ENCODE data around the gene YWHAE. TPM values are rescaled to one million over a fixed set of nuclear protein-coding genes. Genes with fewer than 3 reads are reported as not detected.
"Not testable (repeated sequence)": the region's sequence is repeated elsewhere in the genome, so short reads cannot be mapped to it uniquely, and the experiment has no call there.

The YWHAE gene
- polyA plus RNA-seq, 1 donor = 1,129 TPM

DNA sequence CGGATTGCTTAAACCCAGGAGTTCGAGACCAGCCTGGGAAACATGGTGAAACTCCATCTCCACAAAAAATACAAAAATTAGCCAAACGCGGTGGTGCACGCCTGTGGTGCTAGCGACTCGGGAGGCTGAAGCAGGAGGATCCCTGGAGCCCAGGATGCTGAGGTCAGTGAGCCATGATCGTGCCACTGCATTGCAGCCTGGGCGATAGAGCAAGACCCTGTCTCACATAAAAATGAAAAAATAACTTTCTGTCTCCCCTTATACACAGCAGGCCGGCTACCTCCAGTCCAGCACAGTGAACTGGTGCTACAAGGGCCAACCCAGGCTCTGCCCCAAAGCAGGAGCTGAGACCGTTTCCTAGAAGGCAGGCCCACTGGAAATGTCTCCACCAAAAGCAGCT lies 59.7 kb downstream of the YWHAE start:
- DNase-seq = no peak

DNA sequence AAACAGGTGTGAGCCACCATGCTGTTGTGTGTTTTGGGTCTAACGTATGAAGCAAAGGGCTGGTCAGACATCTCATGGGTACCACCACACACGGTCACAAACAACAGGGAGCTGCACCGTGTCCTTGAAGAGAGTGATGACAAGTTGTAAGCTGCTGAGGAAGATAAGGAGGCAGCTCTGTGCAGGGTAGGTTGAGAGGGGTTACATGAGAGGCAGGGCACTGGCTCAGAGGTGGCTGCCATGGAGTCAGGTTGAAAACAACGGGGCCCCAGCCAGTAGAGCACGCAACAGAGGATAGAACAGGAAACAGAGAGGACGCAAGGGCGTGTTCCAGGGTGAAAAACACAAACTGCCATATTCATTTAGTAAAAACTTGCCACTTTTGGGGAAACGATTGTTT lies 68.3 kb downstream of the YWHAE start:
- DNase-seq = no peak

DNA sequence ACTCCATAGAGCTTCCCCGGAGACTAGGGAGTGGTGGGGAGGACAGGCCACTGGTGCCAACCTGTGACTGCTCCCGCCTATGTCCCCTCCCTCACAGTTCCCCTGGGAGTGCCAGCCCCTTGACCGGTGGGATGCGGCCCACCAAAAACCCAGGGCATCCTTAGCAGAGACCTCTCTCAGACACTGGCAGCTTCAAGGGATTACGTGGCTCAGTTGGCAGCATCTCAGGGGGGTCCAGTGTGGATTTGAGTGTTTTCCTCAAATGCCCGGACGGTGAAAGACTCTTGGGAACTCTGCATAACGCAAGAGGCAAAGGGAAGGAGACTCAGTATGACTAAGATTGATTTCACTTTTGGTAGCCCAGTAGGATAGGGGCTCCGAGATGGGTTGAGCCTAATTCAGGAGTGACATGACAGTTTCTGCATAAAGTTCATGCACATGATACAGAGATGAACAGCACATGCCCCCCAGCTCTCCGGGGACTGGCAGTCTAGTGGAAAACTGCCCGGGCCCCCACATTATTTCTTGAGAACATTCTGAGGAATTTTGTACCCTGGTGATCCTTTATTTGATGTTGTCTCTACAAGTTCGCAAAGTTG lies 70.2 kb downstream of the YWHAE start:
- no peak for DNase-seq

DNA sequence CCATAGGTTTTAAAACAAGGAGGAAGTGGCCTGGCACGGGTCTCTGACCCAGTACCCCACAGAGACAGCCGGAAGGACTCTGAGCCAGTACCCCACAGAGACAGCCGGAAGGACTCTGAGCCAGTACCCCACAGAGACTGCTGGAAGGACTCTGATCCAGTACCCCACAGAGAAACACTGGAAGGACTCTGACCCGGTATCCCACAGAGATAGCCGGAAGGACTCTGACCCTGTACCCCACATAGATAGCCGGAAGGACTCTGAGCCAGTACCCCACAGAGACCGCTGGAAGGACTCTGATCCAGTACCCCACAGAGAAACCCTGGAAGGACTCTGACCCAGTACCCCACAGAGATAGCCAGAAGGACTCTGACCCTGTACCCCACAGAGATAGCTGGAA lies 71.6 kb downstream of the YWHAE start:
- no peak for DNase-seq

DNA sequence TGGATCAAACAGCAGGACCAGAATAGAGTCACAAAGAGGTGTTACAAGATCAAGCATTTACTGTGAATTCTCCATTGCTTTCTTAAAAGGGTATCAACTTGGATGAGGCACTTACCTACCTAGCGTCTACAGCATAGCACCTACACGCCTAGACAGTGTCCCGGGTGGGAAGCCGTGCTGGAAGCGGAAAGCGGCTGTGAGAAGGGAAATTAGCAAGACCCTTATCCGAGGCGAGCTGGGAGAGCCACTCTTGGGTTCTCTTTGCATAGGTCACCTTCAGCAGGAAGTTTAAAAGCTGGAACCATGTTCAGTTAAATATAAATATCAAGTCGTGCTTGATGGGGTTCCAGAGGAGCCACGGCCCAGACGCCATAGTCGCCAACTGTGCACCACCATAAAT lies 74.3 kb downstream of the YWHAE start:
- DNase-seq = no peak

DNA sequence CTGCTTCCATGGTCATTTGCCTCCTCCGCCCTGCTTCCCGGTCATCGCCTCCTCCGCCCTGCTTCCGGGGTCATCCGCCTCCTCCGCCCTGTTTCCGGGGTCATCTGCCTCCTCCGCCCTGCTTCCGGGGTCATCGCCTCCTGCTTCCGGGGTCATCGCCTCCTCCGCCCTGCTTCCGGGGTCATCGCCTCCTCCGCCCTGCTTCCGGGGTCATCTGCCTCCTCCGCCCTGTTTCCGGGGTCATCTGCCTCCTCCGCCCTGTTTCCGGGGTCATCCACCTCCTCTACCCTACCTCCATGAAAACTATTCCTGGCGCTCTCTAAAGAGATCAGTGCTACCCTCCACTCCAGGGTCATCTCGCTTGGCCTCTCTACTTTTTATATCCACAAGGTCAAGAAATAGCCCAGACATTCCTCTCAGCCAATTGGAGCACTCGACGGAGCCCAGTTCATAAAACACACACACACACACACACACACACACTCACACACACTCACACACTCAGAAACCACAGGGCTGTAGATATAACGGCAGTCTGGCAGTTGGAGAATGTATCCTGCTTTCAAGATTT lies 75.7 kb downstream of the YWHAE start:
- no peak for DNase-seq

DNA sequence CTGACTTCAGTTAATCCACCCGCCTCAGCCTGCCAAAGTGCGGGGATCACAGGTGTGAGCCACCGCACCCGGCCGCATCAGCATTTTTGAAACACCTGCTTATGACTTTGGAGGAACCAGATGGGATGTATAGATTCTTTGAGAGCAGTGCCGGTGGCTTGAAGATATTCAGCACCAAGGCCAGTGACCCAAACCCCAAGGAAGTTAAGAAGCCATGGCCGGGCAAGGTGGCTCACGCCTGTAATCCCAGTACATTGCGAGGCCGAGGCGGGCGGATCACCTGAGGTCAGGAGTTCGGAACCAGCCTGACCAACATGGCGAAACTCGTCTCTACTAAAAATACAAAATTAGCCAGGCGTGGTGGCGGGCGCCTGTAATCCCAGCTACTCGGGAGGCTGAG lies 76.7 kb downstream of the YWHAE start:
- DNase-seq = no peak

DNA sequence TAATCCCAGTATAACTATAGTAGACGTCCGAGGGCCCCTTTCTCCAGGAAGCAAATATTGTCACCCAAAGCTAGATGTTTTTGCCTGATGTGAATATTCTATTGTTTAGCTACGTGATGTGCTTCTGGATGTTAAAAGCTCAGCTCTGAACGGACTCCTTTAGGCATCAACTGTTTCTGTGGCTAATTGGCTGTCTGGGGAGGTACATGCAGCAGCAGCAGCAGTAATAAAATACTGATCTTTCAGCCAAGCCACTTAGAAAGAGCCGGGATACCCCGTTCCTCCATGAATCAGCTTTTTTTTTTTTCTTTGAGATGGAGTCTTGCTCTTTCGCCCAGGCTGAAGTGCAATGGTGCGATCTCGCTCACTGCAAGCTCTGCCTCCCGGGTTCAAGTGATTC lies 77.5 kb downstream of the YWHAE start:
- no peak for DNase-seq

DNA sequence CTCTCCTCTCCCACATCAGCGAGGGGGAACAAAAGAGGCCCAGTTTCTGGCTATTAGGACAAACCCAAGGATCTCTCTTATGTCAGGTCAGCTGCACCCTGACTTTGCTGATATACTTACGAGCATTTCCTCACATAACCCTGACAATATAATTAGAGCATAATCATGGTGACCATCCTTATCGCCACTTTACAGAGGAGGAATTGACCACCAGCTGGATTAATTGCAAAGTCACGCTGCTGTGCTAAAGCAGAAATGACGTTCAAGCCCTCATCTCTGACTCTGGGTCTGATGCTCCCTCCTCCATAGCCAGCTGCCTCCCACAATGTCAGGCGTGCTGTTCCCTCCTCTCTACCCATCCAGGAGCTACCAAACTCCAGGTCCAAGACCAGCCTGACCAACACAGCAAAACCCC lies 78.0 kb downstream of the YWHAE start:
- no peak for DNase-seq

DNA sequence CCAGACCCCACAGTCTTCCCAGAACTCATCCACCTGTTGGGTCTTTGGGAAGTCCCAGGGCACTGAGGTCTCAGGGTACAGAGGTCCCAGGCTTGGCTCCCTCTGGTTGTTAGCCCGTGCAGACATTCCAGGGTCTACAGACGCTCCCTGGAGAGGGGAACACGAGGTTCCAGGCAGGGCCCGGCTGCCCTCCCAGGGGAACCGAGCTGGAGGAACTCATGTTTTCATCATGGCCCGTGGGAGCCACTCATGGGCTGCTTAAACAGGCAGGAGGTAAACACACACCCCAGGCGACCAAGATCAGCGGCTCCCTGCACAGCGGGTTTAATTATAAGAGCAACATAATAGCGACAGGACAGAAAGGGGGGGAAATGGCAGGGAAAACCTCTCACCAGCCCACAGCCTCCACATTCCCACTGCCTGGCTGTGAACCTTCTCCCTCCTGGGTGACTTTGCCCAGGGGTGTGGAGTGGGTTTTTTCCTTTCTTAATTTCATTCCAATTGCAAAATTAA lies 84.1 kb downstream of the YWHAE start:
- no peak for DNase-seq

DNA sequence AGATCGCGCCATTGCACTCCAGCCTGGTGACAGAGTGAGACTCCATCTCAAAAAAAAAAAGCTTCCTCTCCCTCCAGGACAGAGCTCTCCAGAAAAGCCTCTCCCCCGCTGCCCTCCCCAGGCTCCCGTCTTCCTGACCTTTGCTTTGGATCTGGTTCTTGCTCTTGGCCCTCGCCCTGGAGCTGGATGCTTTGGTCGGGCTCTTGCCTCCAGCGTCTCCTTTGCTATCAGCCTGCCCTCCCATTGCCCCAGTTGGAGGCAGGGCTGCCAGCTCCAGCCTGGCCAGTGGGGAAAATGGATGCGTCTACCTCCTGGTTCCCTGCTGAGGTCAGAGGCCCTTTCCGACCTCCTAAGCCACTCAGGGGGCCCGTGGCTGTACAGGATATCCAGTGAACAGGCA lies 84.6 kb downstream of the YWHAE start:
- DNase-seq = no peak

DNA sequence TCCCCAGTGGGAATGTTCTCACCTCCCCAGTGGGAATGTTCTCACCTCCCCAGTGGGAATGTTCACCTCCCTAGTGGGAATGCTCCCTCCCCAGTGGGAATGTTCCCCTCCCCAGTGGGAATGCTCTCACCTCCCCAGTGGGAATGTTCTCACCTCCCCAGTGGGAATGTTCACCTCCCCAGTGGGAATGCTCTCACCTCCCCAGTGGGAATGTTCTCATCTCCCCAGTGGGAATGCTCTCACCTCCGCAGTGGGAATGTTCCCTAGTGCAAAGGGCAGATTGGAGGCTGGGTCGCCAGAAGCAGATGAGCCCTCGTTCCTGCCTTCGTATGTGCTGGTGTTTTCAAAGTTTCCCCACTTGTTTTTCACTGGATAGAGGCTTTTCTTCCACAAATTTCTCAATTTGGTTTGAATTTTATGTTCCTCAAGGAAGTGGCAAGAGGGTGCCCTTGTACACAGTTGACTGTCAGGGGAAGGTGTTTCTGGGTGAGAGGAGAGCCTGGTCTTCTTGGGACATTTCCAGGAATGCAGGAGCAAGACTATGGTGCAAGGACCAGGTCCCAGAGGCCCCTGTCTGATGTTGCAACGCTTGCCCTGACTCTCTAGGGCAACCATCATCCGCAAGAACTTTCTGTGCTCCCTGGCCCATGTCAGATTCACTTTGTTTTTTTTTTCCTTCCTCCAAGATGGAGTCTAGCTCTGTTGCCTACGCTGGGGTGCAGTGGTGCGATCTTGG lies 86.6 kb downstream of the YWHAE start:
- no peak for DNase-seq

DNA sequence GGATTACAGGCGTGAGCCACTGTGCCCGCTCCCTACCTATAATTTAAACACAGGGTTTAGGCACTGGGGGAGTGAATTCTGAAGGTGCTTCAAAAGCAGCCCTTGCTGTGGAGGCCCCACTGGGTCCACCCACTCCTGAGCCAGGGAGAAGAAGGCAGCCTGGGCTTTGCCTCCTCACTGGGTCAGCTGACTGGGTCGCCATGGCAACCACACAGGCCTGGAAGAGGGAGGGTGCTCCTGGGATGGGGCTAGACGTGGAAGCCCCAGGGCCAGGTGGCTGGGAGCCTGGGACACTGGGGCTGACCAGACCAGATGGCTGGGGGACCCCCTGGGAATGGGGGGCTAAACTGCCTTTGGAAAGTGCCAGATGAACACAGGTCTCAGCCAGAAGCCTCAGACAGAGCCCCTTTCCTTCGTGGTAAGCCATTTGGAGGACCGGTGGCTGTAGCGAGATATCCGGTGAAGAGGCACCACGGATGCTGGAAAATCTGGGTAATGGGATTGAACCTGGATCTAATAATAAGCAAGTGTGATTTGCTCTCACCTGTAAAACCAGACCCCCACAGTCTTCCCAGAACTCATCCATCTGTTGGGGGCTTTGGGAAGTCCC lies 87.7 kb downstream of the YWHAE start:
- DNase-seq = no peak

DNA sequence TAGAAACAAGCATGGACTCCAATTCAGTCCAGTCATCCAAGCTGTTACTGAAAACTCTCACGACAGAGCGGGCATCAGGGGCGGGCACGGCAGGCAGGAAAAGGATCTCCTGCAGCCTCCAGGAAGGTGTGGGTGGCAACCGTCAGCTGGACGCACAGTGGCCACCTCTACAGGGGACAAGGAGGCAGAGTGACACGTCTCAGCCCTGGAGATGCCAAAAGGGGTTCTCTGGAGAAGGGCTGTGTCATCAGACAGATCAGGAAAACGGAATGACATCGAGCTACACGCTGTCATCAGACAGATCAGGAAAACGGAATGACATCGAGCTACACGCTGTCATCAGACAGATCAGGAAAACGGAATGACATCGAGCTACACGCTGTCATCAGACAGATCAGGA lies 92.2 kb downstream of the YWHAE start:
- not testable (repeated sequence) for DNase-seq

DNA sequence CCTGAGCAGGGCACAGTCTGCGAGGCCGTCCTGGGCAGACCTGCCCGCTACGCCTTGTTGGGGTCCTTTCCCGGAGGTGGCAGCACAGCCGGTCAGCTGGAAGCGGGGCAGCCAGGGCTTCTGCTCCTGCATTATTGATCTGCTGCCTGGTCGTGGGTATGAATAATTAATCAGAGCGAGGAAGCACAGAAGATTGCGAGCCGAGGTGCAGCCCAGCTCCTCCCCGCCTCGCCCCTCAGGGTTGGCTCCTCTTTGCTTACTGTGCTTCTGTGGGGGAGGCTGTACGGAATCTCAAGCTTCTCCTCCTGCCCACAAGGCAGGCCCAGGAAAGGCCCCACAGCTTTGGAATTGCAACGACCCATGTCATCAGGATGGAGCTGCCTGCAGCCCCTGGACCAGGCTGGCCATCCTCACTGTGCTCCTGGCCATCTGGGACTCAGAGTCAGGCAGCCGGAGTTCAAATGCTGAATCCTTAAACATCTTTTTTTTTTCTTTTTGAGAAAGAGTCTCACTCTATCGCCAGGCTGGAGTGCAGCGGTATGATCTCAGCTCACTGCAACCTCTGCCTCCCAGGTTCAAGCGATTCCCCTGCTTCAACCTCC lies 95.0 kb downstream of the YWHAE start:
- DNase-seq = no peak

DNA sequence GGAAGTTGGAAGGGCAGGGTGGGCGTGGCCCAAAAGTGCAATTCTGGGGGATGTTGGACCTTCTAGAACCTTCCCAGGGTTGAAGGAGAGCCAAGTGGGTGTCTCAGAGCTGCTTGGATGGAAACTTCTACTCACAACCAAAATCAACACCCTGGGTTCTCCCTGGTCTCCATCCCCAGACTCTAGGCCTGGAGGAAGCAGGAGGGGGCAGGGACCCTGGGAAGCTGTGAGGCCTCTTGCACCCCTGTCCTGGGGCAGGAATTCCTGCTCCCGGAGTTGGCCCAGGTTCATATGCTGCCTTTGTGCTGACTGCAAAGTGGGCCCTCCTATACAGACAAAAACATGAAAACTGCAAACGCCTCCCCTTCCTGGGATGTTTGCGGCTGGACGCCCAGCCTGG lies 95.5 kb downstream of the YWHAE start:
- no peak for DNase-seq

DNA sequence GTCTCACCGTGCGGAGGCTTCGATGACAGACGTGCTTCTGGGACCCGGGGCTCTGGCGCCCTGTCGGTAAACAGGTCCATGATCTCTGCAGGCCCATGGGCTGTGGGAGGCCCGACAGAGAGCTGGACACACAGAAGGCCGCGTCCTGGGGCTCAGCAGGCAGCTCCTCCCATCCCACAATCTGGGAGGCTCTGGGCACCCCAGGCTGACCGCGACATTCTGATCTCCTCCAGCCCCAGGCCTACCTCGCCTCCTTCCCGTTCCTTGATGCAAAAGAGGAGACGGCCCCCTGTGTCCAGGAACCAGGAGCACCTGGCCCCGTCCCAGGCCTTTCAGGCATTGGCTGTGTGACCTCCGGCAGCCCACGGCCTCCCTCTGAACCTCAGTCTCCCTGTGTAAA lies 97.3 kb downstream of the YWHAE start:
- no peak for DNase-seq

DNA sequence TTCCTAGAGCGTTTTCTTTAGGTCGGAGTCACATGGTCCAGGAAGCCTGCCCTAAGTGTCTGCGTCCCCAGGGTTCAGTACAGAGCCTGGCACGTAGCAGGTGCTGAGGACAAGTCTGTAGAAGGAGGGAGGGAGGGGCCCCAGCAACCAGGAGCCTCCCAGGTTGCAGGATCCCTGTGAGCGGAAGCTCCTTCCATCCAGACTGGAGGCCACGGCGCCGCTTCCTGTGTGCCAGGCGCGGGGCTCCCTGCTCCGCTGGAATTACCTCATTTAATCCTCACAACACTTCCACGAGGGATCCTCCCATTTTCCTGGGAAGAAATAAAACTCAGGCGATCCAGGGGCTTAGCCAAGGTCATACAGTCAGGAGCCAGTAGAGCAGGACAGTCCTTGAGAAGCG lies 98.5 kb downstream of the YWHAE start:
- no peak for DNase-seq

DNA sequence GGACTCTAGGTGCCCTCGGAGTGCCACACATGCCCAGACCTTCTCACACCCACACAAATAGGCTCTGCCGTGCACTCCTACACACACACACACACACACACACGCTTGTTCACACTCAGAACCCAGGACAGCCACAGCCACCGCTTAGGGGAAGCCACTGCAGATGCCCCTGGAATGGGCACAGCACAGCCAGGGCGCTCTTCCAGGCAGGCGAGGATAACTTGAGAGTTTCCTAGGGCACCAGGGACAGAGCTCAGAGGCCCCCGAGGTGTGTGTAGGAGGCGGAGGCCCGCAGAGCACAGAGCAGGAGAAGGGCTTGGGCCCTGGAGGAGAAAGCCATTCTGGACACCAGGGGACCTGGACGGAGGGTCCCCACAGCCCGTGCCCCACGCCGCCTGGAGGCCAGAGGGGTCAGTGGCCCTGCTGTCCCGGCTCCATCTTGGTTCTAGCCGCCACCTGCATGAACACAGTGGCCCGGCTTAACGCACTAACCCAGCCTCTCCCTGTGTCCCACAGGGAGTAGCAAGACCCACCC lies 99.6 kb downstream of the YWHAE start:
- DNase-seq = no peak

DNA sequence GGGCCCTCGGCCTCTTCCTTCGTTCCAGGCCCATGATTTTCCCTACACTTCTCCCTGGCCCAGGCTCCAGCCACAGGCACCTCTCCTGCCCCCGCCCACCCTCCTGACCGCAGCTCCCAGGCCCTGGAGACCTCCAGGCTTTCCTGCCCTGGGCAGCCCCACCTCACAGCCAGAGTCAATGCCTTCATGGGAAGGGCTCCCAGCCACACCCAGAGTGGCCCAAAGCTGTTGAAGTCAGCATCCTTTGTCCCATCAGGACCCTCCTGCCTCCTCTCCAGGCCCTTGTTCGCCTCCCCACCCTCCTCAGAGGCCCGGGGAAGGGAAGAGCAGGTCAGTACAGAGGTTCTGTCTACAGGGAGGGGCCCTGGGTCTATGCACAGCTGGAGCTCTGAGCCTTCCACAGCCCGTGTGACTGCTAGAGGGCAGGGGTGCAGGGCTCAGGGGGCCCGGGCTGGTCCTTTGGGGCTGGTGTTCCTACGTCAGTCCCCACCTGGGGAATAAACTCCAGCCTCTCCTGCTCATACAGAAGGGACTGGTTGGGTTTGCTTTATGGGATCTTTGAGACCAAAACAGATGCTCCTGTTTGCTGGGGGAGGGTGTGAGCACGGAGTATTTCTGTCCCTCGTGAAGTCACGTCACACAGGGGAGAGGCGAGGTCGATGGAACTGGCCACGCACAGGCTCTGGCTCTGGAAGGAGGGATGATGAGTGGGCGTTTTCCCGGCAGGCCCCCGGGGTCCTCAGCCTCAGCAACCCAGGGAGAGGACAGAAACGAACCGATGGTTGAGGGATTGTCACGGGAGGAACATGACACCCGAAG lies 100.3 kb downstream of the YWHAE start:
- DNase-seq = no peak

DNA sequence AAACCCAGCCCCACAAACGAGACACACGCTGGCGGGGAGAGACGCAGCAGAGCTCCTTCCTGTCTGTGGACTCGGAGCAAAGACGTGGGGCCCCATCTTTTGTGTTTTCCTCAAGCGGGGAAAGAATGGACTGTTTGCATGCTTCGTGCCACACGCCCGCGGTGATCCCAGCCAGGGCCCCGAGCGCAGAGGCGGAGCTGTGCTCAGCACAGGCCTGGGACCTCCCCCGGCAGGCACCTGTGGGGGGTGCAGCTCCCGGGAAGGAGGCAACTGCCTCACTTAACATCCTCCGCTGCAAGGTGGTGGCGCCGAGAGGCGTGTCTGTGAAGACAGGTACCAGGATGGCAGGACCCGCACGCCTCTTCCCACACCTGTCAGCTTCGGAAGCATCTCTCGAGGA lies 101.4 kb downstream of the YWHAE start:
- no peak for DNase-seq

Data from left kidney (tissue), 2 donors.